NCI-H748 (cell line): ENCODE data around the gene NBAS.

ENCODE experiments used
- DNase-seq: peaks from one replicate; lab custom pipeline; 2025; ENCODE audit not compliant: unreplicated experiment; lab: John Stamatoyannopoulos, UW

The NBAS gene

DNA sequence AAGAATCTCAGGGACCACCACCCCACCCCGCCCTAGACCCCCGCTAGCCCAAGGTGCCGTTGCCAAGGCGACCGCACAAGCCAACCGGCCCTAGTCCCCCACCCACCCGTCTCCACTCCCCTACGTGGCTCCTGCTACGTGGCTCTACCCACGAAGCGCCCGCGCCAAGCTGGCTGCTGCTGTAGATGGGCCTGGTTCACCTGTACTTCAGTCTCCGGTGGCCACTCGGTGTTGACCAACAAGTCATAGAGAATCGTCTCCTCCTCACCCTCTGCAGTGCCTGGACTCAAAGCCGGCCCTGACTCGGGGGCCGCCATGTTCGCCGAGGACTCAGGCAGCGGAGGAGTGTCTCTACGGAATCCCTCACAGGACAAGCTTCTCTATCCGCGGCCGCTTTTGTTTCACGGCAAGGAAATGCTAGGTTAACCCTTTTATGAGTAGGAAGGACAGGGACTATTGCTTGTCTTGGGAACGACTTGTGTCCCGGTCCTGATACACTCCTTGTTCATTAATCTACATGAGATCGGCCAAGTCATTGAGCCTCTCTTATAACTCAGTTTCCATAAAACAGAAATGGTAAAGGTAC, at the start of gene NBAS:
Gene NBAS, minus strand, starts transcription at position 347 of the 586 bp plus-strand sequence. Its CDS starts 30 bp downstream, at position 317.
- DNase-seq = peak; percentile 91

DNA sequence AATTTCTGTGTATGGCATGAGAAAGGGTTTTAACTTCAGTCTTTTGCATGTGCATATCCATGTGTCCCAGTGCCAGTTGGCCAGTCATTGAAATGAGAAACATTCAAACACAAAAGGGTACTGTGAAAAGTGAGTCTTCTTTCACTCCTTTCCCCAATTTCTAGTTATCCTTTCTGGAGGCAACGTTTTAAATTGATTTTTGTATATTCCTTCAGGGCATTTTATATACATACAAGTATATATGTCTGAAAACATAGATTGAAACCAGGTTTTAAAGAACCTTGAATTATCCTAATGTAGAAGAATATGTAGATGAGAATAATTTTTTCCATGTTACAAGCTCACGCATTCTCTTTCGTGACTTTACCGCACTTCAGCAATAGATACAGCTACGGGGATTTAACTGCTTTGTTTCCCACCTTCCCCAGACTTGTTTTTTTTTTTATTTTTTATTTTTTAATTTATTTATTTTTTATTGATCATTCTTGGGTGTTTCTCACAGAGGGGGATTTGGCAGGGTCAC, 49.4 kb upstream of the NBAS start:
- no peak for DNase-seq

DNA sequence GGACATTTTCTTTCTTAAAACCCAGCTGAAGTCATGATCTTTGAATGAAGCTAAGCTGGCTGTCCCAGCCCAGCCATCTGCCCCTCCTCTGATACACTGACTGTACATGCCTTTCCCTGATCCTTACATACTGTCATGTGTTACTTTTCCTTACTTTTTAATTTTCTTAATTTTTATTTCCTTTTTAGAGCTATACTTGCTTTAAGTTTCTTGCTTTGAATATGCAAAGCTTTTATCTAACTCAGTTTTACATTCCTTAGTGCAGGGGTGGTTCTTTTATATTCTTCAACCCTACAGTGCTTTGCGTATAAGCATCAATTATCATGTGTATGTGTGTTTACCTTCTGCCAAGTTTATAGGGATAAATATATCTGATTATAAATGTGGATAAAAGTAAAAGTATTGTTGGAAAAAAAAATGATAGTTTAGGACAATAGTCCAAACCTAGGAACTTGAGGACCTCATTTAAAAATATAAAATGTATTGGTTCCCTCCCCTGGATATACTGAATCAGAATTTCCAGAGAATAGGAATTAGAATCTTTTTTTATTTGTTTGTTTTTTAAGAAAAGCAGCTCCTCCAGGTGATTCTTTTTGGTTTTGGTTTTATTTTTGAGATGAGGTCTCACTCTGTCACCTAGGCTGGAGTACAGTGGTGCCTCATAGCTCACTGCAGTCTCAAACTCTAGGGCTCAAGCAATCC, 48.4 kb upstream of the NBAS start:
- no peak for DNase-seq

DNA sequence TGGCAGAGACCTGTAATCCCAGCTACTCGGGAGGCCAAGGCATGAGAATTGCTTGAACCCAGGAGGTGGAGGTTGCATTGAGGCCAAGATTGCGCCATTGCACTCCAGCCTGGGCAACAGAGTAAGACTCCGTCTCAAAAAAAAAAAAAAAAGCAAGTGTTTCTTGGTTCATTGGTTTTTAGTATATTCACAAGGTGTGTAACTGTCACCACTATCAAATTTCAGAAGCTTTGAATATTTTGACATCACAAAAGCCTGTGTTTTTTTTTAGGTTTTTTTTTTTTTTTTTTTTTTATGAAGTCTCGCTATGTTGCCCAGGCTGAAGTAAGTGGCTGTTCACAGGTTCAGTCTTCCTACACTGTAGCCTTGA, 47.2 kb upstream of the NBAS start:
- no peak for DNase-seq

DNA sequence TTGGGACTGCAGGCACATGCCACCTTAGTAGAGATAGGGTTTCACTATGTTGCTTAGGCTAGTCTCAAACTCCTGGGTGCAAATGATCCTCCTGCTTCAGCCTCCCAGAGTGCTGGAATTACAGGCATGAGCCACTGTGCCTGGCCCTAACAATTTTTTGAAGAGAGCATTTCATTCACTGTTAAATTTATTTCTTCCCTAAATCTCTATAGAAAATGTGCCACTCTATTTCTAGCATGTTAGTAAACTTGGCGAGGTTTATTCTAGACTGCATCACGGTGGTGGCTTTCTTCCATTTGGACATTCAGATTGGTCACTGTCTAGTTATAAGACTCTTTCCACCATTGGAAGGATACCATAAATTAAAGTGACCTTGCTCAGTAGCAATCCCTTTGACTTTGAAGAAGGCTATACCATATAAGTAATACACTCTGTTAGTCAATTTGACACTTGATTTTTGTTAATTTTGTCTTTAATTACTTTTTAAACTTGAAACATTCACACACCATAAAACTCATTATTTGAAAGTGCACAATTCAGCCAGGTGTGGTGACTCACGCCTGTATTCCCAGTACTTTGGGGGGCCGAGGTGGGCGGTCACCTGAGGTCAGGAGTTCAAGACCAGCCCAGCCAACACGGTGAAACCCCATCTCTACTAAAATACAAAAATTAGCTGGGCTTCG, 46.7 kb upstream of the NBAS start:
- no peak for DNase-seq

DNA sequence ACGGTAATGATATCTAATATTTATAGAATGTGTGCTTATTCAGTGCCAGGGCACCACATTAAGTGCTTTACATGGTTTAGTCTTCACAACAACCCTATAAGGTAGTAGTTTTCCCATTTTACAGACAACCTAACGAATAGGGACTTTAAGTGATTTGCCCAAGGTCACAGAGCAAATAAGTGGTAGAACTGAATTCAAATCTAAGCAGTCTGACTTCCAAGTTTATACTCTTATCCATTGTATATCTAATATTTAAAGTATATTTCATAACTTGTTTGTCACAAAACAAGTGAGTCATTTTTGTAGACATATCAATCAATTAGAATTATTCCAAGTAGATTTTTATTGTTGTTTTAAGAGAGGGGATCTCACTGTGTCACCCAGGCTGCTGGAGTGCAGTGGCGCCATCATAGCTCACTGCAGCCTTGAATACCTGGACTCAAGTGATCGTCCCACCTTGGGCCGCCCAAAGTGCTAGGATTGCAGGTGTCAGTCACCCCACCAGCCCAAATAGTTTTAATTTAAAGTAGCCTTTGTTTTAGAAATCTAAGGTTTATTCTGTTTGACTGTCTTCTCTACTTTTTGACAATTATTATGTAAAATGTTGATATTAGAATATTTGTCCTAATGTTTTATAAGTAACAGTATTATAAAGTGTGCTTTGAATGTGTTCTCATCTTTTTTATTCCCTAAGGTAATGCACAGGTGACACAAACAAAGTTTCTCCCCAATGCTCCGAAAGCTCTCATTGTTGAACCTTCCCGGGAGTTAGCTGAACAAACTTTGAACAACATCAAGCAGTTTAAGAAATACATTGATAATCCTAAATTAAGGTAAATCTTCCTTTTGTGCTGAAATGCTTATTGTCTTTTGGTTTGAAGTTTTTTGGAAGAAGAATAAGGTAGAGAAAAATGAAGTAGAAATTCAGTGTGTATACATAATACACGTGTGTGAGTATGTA, 45.6 kb upstream of the NBAS start:
- no peak for DNase-seq

DNA sequence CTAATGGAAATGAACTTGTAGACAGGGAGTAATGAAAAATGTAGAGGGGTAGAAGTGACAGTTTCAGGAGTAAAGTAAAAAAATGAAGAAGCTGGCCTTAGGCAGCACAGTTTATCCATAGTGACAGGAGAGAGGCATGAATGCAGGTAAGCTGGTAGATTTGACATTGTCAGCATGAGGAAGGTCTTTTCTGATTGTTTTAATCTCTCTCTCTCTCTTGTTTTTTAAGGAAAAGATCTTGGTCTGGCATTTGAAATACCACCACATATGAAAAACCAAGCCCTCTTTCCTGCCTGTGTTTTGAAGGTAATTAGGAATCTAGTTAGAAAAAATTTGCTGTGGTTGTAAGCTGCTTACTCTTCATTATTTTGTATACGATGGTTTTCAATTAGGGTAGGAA, 44.6 kb upstream of the NBAS start:
- DNase-seq = no peak

DNA sequence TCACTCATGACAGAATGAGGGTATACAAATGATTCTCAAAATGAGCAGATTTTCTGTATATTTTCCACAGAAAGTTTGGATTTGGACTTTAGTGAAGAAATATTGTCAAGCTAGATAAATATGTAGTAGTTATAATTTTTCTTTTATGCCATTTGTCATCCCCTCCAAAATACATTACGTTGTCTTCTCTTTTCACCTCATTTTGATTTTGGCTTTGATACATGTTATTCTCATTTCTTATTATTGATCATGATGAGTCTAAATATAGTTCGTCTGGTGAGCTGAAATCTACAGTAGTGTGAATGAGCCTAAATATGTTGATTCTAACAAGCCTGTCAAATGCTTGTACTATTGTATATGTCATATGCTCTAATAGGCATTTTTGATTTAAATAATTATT, 42.8 kb upstream of the NBAS start:
- DNase-seq = no peak

DNA sequence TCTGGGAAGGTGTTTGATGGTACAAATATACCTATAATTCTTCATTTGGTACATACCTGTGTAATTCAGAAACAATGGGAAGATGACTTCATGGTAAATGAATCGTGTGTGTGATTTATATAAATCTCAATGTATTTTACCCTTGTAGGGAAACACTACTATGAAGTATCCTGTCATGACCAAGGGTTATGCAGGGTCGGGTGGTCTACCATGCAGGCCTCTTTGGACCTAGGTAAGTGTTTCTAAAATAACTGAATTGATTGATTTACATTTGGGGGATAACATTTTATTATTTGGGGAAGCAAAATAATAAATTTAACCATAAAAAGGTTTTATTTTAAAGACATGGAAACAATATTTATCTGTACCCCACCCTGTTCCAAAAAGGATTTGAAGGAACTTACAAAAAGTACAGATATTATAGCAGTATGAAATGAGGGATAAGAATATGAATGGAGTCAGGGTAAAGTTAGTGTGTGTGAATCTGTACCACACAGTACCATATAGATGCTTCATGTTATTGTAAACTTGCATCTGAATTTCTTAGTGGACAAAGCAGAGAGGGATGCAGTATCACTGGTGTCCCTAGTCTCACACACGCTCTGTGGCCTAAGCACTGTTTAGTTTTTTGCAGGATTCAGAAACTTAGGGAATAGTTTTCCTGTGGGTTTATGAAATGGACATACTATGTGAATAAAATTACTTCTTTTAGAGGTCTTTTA, 42.1 kb upstream of the NBAS start:
- DNase-seq = no peak

DNA sequence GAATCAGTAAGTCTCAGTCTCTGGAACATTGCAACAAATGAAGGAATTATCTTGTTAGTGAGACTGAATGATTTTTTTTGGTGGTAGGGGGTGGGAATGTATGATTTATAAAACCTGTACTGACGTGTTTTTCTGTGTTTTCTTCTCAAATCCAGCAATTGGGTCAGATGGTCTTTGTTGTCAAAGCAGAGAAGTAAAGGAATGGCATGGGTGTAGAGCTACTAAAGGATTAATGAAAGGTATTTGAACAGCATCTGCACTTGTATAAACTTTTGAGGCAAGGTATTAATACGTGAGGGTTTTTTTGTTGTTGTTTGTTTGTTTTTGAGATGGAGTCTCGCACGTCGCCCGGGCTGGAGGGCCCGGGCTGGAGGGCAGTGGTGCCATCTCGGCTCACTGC, 41.3 kb upstream of the NBAS start:
- DNase-seq = no peak

DNA sequence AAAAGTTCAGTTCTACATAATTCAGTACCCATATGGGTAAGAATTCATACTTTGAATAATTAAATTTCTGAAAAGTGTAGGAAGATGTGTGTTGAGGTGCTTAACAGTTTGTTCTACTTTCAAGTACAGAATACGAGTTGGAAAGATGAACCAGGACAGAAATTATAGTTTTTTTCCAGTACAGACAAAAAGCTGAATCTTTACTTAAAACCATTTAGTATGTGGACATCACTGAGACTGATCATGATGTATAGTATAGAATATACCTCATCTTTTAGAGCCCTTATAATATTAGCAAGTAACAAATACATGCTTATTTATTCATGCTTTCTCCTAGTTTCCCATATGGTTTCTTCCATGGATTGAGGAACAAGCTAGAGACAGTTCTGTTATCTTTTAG, 40.5 kb upstream of the NBAS start:
- DNase-seq = no peak

DNA sequence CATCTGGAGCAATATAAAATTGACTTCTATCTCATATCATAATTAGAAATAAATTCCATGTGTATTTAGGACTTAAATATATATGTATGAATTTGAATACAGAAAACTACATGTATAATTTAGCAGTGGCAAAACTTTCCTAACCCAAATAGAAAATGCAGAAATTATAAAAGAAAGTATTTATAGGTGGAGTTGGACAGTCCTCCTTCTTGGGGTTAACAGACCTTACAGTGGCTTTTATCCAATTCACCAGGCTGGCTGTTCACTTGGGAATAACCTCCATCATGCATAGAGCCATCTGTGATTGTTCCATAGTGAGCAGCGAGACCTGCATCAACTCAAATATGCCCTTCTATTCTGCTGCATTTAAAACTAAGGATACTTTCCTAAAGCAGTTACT, 38.9 kb upstream of the NBAS start:
- no peak for DNase-seq

DNA sequence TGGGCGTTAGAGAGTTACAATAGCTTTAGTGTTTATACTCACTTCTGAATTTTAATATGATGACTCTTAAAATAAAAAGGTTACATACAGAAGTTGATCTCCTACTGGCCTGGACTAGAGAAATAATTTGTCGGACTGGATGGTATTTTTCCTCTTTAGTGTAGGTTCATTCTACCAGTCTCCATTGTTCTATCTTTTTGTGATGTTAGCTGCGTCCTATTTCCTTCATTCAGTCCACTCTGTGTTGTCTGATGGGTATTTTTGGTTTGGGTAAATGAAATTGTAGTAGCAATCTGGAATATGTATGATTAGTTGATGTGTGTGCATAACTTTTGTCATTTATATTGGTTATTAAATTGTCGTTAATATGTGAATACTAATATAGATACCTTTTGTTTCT, 35.8 kb upstream of the NBAS start:
- no peak for DNase-seq

DNA sequence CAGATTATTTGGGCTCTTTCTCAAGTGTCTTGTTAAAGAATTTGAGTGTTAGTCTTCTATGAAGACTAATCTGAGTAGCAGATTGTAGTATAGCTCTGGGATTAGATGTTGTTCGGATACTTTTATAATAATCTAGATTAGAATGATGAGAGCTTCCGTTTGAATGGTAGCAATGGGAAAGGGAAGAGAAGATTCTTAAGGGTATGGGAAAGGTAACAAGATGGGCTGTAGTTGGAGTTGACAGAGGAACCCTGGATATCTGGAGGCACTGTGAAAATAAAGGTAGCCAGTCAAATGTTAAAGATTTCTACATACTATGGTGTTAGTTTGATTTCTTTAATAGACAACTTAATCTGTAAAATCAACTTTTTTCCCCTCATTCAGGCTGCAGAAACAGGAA, 35.2 kb upstream of the NBAS start:
- no peak for DNase-seq

DNA sequence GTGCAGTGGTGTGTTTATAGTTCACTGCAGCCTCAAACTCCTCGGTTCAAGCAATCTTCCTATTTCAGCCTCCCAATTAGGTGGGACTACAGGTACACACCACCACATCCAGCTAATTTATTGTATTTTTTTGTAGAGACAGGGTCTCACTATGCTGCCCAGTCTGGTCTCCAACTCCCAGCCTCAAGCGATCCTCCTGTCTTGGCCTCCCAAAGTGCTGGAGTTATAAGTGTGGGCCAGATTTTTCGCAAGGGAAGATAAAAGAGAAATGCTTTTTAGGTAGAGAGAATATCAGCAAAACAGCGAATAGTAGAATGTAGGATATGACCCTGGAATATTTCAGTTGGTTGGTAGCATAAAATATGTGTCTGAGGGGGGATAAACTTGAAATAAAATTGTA, 34.8 kb upstream of the NBAS start:
- DNase-seq = no peak

DNA sequence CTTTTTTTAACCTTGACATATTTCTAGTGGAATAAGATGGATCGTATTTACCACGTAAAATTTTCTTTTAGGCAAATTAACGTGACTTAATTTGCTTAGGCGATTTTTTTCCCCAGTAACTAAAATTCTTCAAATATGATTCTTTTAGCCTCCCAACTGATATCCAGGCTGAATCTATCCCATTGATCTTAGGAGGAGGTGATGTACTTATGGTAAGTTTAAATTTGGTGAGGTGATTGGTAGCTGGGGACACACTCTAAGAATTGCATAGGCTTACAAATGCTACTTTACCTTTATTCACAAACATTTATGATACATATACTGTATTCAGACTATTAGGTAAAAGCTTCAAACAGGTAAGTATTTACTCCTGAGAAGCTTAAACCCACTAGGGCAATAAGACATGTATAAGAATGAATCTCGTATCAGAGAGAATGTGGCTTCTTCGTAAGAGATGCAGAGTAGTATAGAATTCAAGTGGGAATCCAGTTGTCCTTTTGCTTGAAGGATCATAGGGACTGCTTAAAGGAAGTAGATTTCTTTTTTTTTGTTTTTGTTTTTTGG, 34.3 kb upstream of the NBAS start:
- no peak for DNase-seq

DNA sequence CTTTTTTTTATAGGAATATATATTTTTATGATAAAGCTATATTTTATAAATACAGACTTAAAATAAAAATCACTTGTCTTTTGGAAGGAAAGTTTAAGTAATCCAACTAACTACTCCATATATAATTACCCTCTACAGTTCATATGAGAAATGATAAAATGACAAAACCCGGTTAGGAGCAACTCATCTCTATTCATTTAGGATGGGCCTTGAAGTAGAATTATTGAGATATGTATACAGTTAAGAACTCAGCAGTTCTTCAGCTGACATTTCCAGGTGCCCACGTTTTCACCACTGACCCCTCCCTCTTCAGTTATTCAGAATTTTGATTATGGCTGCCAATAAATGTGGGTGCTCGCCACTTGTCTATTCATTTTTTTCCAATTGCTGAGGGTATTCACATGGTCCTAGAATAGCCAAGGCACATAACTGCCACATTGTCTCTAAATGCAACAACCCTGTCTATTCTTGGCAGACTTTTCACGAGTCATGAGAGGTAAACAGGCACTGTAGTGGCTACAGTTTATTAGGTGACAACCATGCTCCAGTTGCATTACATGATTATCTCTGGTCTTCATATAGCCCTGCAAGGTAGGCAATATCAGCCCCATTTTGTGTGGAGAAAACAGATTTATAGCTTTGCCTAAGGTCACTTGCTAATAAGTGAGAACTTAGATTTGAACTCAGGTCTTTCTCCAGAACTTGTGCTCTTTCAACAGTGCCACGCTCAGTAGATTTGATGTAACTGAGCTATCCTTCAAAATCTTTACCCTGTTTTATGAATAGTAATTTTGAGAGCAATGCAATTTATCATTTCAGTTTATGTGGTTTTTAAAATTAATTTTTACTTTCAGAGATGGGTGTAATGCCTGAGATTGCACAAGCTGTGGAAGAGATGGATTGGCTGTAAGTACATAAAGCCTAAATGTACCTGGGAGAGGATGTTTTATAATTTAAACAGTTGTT, 33.4 kb upstream of the NBAS start:
- DNase-seq = no peak

DNA sequence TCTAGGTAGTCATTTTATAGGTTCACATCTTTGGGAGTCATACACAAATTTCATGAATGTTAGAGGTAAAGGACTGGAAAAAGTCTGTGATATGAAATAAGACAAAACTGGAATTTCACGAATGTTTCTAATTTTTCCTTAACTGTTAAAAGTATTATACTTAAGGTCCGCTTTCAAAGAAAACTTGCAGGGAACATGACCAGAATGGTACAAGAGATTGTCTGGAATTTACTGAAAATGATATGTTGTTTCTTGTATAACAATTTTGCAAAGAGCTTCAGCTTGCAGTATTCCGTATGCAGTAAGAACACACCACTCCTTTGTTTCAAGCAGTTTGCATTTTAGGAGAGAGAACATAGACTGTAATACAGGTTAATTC, 32.2 kb upstream of the NBAS start:
- DNase-seq = no peak
